ENCODE measurements around the gene DYSF.
"Not testable (repeated sequence)": the region's sequence is repeated elsewhere in the genome, so short reads cannot be mapped to it uniquely, and the experiment has no call there.

Gene DYSF

GRCh38 chr2:71619230-71619741 is 165.9 kb downstream of the DYSF start:
- no peak for DNase-seq

- DNase-seq, result no peak
Measured at GRCh38 chr2:71620116-71620515, 166.8 kb downstream of the DYSF start.

- DNase-seq, result no peak
Measured at GRCh38 chr2:71620851-71621251, 167.5 kb downstream of the DYSF start.

GRCh38 chr2:71629273-71629672 is 175.9 kb downstream of the DYSF start:
- no peak for DNase-seq

GRCh38 chr2:71629771-71630453 is 176.6 kb downstream of the DYSF start:
- no peak for DNase-seq

- no peak for DNase-seq
Measured at GRCh38 chr2:71630454-71631328, 177.3 kb downstream of the DYSF start.

GRCh38 chr2:71631411-71631931 is 178.1 kb downstream of the DYSF start:
- DNase-seq, result no peak

GRCh38 chr2:71633086-71633485 is 179.7 kb downstream of the DYSF start:
- no peak for DNase-seq

GRCh38 chr2:71634567-71634966 is 181.2 kb downstream of the DYSF start:
- DNase-seq, result no peak

- no peak for DNase-seq
Measured at GRCh38 chr2:71635798-71636197, 182.4 kb downstream of the DYSF start.

- no peak for DNase-seq
Measured at GRCh38 chr2:71637168-71637567, 183.8 kb downstream of the DYSF start.

- DNase-seq, result no peak
Measured at GRCh38 chr2:71637736-71638135, 184.4 kb downstream of the DYSF start.

- no peak for DNase-seq
Measured at GRCh38 chr2:71639735-71640134, 186.4 kb downstream of the DYSF start.

GRCh38 chr2:71640489-71640888 is 187.1 kb downstream of the DYSF start:
- no peak for DNase-seq

- no peak for DNase-seq
Measured at GRCh38 chr2:71643674-71644357, 190.5 kb downstream of the DYSF start.

- DNase-seq, result no peak
Measured at GRCh38 chr2:71646028-71646427, 192.7 kb downstream of the DYSF start.

GRCh38 chr2:71647356-71647755 is 194.0 kb downstream of the DYSF start:
- DNase-seq, result no peak

GRCh38 chr2:71655498-71655897 is 202.1 kb downstream of the DYSF start:
- DNase-seq, result no peak

- not testable (repeated sequence) for DNase-seq
Measured at GRCh38 chr2:71658256-71658655, 204.9 kb downstream of the DYSF start.

GRCh38 chr2:71658771-71659170 is 205.4 kb downstream of the DYSF start:
- DNase-seq, result no peak

GRCh38 chr2:71659868-71660518 is 206.6 kb downstream of the DYSF start:
- DNase-seq, result no peak

GRCh38 chr2:71661782-71662181 is 208.4 kb downstream of the DYSF start:
- no peak for DNase-seq
